Mesenteric fat pad (tissue), 1 donor: ENCODE results near the gene CHEK2. TPM values are rescaled to one million over a fixed set of nuclear protein-coding genes. Genes with fewer than 3 reads are reported as not detected.
"Not testable (repeated sequence)": the region's sequence is repeated elsewhere in the genome, so short reads cannot be mapped to it uniquely, and the experiment has no call there.

Source experiments
- DNase-seq: peaks from one replicate; pipeline ENCODE4 v3.0.0-alpha.2; 2020; ENCODE audit warnings: low spot score
- long read RNA-seq: library from polyadenylated mRNA; unstranded; transcript quantifications from one replicate; pipeline ENCODE4 v2.0.0, GENCODE V29; 2020
- total RNA-seq: library from RNA; stranded (reverse); fragmentation: NEBNext Ultra II Directional; extraction: Animal tissue kit (Norgen Biotek cat#: 25700); gene quantifications from one replicate; pipeline ENCODE4 v1.2.1, GENCODE V29; 2021
- donor health status: DM: yes; HTN: yes; CAD: no.

The CHEK2 gene
- total RNA-seq = 5.3 TPM
- long read RNA-seq, transcript CHEK2-208 (15 exons, 1,844 nt) = major isoform, 6 of 15 reads
- long read RNA-seq, partial matches to known transcripts = 3 of 15 reads
- long read RNA-seq, other reads (novel, unspliced or antisense) = 3 of 15 reads

- peak; percentile 98 for DNase-seq
Observed at GRCh38 chr22:28741785-28742561, at the start of gene CHEK2, which contains the start of gene HSCB. Gene CHEK2 (minus strand): TSS chr22:28741820. CDS start chr22:28734721, 7,099 bp downstream. Gene HSCB (plus strand): TSS chr22:28742039. CDS start chr22:28742096, 57 bp downstream.

DNA sequence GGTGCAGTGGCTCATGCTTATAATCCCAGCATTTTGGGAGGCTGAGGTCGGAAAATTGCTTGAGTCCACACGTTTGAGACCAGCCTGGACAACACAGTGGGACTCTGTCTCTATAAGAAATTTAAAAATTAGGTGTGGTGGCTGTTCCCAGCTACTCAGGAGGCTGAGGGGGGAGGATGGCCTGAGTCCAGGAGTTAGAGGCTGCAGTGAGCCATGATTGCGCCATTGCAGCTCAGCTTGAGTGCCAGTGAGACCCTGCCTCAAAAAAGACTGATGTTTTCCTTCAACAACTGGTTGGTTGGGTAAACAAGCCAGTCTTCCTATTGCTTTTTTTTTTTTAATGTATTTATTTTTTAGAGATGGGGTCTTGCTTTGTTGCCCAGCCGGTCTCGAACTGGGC is 49.5 kb upstream of the CHEK2 start:
- DNase-seq = no peak

DNA sequence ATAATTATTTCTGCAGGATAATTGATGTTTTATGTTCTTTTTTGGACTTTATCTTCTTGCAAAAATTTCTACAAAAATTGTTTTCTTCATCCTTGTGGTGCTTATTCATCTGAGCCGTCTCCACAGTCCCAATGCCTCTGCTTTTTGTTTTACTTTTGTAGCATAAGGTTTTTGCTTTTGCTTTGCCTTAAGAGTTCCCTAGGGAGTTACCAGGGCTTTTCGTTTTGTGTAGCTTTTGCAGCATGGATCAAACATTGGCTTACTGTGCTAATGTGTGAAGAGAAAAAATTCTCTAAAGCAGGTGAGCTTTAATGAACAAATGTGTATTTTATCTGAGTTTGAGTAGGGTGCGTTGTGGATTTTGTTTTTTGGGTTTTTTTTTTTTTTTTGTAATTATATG is 47.0 kb upstream of the CHEK2 start:
- no peak for DNase-seq

GRCh38 chr22:28783786-28784671 is 42.4 kb upstream of the CHEK2 start:
- DNase-seq = no peak

- no peak for DNase-seq
Observed at GRCh38 chr22:28780296-28780695, 38.7 kb upstream of the CHEK2 start.

GRCh38 chr22:28779833-28780232 is 38.2 kb upstream of the CHEK2 start:
- no peak for DNase-seq

DNA sequence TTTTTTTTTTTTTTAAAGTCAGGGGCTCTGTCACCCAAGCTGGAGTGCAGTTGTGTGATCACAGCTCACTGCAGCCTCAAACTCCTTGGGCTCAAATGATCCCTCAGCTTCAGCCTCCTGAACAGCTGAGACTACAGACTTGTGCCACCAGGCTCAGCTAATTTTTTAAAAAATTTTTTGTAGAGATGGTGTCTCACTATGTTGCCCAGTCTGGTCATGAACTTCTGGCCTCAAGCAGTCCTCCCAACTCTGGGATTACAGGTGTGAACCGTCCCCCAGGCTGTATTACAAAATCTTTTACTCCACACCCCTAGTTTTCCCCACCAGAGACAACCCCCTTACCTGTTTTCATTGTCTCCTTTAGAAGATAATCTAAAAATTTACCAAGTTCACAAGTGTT is 32.8 kb upstream of the CHEK2 start:
- DNase-seq = no peak

DNA sequence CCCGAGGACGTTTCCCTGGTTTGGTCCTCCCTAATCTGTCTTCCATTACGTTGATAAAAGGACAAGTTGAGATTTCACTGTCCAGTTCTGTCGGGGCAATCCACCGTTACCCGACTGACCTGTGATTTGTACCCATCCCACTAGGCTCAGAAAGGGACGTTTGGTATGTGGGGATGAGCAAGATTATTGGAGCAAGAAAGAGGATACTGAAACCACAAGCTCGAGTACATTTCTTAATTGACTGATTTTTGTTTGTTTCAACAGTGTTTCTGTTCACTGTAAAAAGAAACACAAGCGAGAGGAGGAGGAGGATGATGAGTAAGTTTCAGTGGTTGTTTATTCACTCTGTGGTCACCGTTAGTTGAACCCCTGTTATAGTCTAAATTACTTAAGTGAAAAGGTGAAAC is 31.8 kb upstream of the CHEK2 start:
- no peak for DNase-seq

DNA sequence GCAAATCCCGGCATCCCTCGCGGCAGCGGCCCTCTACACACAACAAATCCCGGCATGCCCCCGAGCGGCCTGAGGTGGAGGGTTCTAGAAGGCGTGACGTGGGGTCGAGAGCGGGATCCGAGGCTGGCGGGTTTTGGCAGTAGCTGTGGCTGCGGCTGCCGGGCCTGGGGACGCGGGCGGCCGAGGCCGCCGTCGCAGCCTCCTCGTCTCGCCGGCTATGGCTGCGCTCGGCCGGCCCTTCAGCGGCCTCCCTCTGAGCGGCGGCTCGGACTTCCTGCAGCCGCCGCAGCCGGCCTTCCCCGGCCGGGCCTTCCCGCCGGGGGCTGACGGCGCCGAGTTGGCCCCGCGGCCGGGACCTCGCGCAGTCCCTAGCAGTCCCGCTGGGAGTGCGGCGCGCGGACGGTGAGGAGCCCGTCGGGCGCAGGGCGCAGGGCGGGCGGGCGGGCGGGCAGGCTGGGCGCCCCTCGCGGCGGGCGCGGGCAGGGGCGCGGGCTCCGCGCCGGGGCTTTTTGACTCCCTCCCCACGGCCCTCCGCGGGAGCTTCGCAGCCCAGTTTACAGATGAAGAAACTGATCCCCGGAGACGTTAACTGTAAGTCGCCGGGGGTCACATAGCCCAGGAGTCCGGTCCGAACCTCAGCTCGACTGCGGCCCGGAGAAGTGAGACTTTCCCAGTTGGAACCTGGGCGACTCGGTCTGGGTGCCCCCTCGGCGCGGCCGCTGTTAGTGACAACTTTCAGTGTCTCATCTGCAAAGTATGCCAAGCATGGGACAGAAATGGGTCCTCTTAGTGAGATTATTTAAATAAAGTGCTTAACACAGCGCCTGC is 31.2 kb upstream of the CHEK2 start, which contains the start of gene CCDC117:
CCDC117 (plus strand) TSS at position 63 of the 828 bp plus-strand sequence; CDS start at position 218, 155 bp downstream.
- DNase-seq = peak; percentile 96

- no peak for DNase-seq
Observed at GRCh38 chr22:28771195-28771791, 29.7 kb upstream of the CHEK2 start.

GRCh38 chr22:28769394-28770085 is 27.9 kb upstream of the CHEK2 start:
- DNase-seq = no peak

- no peak for DNase-seq
Observed at GRCh38 chr22:28768701-28769393, 27.2 kb upstream of the CHEK2 start.

GRCh38 chr22:28766628-28767027 is 25.0 kb upstream of the CHEK2 start:
- DNase-seq = no peak

DNA sequence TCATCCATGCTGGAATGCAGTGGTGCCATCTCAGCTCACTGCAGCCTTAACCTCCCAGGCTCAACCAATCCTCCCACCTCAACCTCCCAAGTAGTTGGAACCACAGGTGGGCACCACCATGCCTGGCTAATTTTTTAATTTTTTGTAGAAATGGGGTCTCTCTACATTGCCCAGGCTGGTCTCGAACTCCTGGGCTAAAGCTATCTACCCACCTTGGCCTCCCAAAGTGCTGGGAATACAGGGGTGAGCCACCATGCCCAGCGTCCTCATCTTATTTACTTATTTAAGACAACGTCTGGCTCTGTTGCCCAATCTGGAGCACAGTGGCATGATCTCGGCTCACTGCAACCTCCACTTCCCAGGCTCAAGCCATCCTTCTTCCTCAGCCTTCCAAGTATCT is 20.4 kb upstream of the CHEK2 start:
- DNase-seq = not testable (repeated sequence)

DNA sequence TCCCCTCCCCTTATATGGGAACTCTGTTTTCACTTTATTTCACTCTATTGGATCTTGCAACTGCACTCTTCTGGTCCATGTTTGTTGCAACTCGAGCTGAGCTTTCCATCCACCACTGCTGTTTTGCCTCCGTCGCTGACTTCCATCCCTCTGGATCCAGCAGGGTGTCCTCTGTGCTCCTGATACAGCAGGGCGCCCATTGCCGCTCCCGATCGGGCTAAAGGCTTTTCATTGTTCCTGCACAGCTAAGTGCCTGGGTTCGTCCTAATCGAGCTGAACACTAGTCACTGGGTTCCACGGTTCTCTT is 19.8 kb upstream of the CHEK2 start:
- DNase-seq = no peak

GRCh38 chr22:28759861-28760560 is 18.4 kb upstream of the CHEK2 start:
- DNase-seq = no peak

- not testable (repeated sequence) for DNase-seq
Observed at GRCh38 chr22:28754512-28754911, 12.9 kb upstream of the CHEK2 start.

- DNase-seq = no peak
Observed at GRCh38 chr22:28750471-28750881, 8.9 kb upstream of the CHEK2 start.

DNA sequence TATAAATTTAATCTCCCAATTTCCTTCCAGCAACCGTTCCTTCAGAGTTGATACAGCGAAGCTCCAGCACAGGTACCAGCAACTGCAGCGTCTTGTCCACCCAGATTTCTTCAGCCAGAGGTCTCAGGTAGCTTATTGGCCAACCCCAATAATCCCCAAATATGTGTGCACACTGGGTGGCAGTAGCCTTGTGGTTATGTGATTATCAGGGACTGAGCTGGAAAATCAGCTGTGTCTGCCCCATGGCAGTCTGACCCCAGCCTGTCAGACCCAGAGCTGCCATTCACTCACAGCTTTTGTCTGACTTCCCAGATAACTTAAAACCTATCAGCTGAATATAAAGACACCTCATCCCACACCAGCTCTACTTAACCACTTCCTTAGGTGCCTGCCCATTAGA is 2.2 kb upstream of the CHEK2 start:
- no peak for DNase-seq
